ENCODE measurements around the gene IL3RA.
"Not testable (repeated sequence)": the region's sequence is repeated elsewhere in the genome, so short reads cannot be mapped to it uniquely, and the experiment has no call there.

The IL3RA gene

DNA sequence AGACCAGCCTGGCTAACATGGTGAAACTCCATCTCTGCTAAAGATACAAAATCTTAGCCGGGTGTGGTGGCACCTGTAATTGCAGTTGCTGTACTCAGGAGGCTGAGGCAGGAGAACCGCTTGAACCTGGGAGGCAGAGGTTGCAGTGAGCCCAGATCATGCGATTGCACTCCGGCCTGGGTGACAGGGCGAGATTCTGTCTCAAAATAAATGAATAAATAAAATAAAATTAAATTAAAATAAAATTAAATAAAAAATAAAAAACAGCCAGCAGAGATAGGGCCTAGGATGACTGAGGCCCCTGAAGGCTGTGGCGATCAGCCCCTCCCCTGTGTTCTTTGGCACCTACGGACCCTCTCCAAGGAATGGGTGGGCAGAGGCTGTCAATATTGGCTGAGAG lies 22.8 kb upstream of the IL3RA start:
- peaks cover 2% of the 10 kb centered on the region for H3K36me3 Mint-ChIP-seq (ENCODE audit: low read depth)
- no peak overlapping the region for H3K4me3 Mint-ChIP-seq
- peaks cover 4% of the 10 kb centered on the region for H3K4me1 Mint-ChIP-seq (ENCODE audit: low read depth)
- no peaks in the 10 kb centered on the region for H3K27me3 Mint-ChIP-seq (ENCODE audit: low read depth)
- no peak overlapping the region for H3K27ac Mint-ChIP-seq
- H3K9me3 Mint-ChIP-seq = peaks cover 8% of the 10 kb centered on the region

DNA sequence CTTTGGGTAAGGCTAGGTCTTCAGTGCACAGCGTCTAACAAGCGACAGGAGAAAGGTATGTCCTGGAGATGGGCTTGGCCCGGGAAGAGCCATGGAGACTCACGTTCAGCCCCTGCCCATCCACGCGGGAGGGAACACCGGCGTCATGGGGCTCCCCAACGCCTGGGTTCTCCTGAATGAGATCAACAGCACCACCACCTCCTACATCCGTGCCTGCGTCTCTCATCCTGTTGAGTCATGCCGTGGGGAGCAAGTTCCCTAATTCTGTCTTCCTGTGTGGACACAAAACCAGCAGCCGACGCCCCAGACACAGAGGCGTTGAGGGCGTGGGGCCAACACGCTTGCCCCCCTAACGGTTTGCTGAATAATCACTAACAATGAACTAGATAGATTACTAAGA lies 20.1 kb upstream of the IL3RA start:
- no peaks in the 10 kb centered on the region for H3K27me3 Mint-ChIP-seq (ENCODE audit: low read depth)
- H3K4me1 Mint-ChIP-seq (ENCODE audit: low read depth) = peaks cover 5% of the 10 kb centered on the region
- H3K36me3 Mint-ChIP-seq (ENCODE audit: low read depth) = peaks cover 2% of the 10 kb centered on the region
- no peak overlapping the region for H3K27ac Mint-ChIP-seq
- peak overlapping the region; percentile 54 for H3K4me3 Mint-ChIP-seq
- peaks cover 8% of the 10 kb centered on the region for H3K9me3 Mint-ChIP-seq

- Mint-ChIP-seq H3K9me3 (peaks cover 1% of the 10 kb centered on the region), H3K4me3 (no peak overlapping the region), H3K27me3 (ENCODE audit: low read depth) (peaks cover 3% of the 10 kb centered on the region), H3K4me1 (ENCODE audit: low read depth) (peaks cover 14% of the 10 kb centered on the region), H3K27ac (no peak overlapping the region), H3K36me3 (ENCODE audit: low read depth) (peaks cover under 1% of the 10 kb centered on the region)
Measured at GRCh38 chrX:1321674-1322073, 14.9 kb upstream of the IL3RA start.

DNA sequence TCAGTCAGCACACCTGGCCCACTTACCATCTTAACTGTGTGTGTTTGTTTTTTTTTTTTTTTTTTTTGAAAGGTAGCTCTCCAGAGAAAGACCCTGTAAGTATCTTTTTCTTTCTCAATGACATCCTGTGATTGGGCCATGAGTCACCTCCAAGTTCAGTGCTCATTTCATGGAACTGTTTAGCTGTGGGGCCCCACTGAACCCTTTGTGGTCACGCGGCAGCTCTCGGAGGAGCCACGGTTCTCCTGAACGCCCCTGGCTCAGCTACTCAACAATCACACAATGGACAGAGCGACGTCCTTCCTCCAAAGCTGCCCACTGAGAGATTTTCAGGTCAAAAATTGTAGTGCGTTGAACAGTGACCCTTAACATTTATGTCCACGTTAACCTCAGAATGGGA lies 14.2 kb upstream of the IL3RA start:
- Mint-ChIP-seq H3K4me1 (ENCODE audit: low read depth) (peaks cover 13% of the 10 kb centered on the region), H3K27me3 (ENCODE audit: low read depth) (peaks cover 3% of the 10 kb centered on the region), H3K36me3 (ENCODE audit: low read depth) (no peaks in the 10 kb centered on the region), H3K9me3 (no peaks in the 10 kb centered on the region), H3K27ac (peak overlapping the region; percentile 55), H3K4me3 (peak overlapping the region; percentile 41)

GRCh38 chrX:1323315-1323714 lies 13.3 kb upstream of the IL3RA start:
- peak overlapping the region; percentile 24 for H3K27ac Mint-ChIP-seq
- H3K4me1 Mint-ChIP-seq (ENCODE audit: low read depth) = peaks cover 13% of the 10 kb centered on the region

GRCh38 chrX:1325515-1326116 lies 11.0 kb upstream of the IL3RA start:
- no peaks in the 10 kb centered on the region for H3K9me3 Mint-ChIP-seq
- peaks cover 3% of the 10 kb centered on the region for H3K27me3 Mint-ChIP-seq (ENCODE audit: low read depth)
- no peaks in the 10 kb centered on the region for H3K36me3 Mint-ChIP-seq (ENCODE audit: low read depth)
- peaks cover 14% of the 10 kb centered on the region for H3K4me1 Mint-ChIP-seq (ENCODE audit: low read depth)
- H3K4me3 Mint-ChIP-seq = no peak overlapping the region
- no peak overlapping the region for H3K27ac Mint-ChIP-seq

More at GRCh38 chrX:1323315-1323714, 13.3 kb upstream of the IL3RA start:
- Mint-ChIP-seq H3K9me3 (no peaks in the 10 kb centered on the region), H3K27me3 (ENCODE audit: low read depth) (peaks cover 3% of the 10 kb centered on the region), H3K36me3 (ENCODE audit: low read depth) (no peaks in the 10 kb centered on the region), H3K4me3 (no peak overlapping the region)

DNA sequence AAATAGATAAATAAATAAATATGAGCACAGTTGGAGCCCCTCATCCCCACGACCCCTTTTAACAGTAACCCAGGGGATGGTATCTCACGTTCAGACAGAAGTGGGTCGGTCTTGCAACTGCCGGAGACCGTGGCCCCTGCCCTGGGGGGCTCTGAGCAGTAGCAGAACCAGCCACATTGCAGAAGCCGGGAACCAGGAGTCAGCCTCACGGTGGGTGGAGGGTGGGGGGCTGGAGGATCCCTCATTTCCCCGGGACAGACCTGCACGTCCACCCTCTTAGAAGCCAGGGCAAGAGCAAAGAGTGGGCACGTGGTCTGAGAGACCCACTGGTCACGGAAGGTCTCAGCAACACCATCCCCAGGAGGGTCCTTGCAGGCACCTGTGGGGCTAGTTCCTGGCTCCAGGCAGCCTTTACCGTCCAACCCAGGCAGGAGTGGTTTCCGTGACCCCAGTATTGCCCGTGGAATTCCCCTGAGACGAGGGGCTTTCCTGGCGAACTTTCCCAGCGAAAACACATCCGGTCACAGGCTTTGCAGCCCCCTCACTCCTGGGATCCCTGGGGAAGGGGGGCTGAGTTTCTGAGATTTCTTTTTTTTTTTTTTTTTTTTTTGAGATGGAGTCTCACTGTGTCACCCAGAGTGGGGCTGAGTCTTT lies 8.8 kb upstream of the IL3RA start:
- peaks cover 13% of the 10 kb centered on the region for H3K4me1 Mint-ChIP-seq (ENCODE audit: low read depth)
- no peaks in the 10 kb centered on the region for H3K9me3 Mint-ChIP-seq
- H3K27me3 Mint-ChIP-seq (ENCODE audit: low read depth) = peaks cover 3% of the 10 kb centered on the region
- no peak overlapping the region for H3K27ac Mint-ChIP-seq
- peaks cover 3% of the 10 kb centered on the region for H3K36me3 Mint-ChIP-seq (ENCODE audit: low read depth)
- no peak overlapping the region for H3K4me3 Mint-ChIP-seq

DNA sequence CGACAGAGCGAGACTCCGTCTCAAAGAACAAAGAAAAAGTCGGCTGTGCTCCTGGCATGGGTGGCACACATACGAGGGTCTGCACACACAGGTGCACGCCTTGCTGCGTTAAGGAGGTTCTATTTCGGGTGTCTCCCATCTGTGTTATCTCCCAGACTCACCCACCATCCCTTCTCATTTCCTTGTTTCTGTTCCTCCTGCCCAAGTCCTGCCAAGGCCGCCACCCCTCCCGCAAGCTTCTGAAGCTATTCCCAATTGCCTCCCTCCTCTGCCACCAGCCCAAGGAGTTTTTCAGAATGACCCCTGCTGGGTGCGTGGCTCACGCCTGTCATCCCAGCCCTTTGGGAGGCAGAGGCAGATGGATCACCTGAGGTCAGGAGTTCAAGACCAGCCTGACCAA lies 6.0 kb upstream of the IL3RA start:
- Mint-ChIP-seq H3K4me3 (no peak overlapping the region), H3K9me3 (no peaks in the 10 kb centered on the region), H3K27ac (no peak overlapping the region), H3K4me1 (ENCODE audit: low read depth) (peaks cover 15% of the 10 kb centered on the region), H3K27me3 (ENCODE audit: low read depth) (no peaks in the 10 kb centered on the region), H3K36me3 (ENCODE audit: low read depth) (peaks cover 5% of the 10 kb centered on the region)

DNA sequence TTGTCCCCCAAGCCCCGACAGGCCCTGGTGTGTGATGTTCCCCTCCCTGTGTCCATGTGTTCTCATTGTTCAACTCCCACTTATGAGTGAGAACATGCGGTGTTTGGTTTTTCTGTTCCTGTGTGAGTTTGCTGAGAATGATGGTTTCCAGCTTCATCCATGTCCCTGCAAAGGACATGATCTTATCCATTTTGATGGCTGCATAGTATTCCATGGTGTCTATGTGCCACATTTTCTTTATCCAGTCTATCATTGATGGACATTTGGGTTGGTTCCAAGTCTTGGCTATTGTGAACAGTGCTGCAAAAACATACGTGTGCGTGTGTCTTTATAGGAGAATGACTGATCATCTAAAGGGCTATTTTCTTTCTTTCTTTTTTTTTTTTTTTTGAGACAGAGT lies 4.2 kb upstream of the IL3RA start:
- H3K4me1 Mint-ChIP-seq (ENCODE audit: low read depth) = peaks cover 25% of the 10 kb centered on the region
- not testable (repeated sequence) for H3K27ac Mint-ChIP-seq; H3K9me3 Mint-ChIP-seq; H3K27me3 Mint-ChIP-seq (ENCODE audit: low read depth); H3K36me3 Mint-ChIP-seq (ENCODE audit: low read depth); H3K4me3 Mint-ChIP-seq

DNA sequence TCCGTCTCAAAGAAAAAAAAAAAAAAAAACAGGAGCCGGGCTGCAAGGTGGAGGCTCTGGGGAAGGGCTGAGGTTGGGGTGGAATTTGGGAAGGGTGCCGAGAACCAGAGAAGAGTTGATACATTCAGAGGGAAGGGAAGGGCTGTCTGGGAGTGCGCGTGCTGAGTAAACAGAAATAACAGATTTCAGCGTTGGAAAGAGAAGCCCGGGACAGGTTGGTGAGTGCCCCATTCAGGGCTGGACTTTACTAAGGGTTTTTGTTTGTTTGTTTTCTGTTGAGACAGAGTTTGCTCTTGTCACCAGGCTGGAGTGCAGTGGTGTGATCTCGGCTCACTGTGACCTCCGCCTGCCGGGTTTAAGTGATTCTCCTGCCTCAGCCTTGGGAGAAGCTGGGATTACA lies 1.7 kb upstream of the IL3RA start:
- no peak overlapping the region for H3K27ac Mint-ChIP-seq
- H3K9me3 Mint-ChIP-seq = peaks cover 11% of the 10 kb centered on the region
- peaks cover 23% of the 10 kb centered on the region for H3K4me1 Mint-ChIP-seq (ENCODE audit: low read depth)
- H3K4me3 Mint-ChIP-seq = no peak overlapping the region
- no peaks in the 10 kb centered on the region for H3K27me3 Mint-ChIP-seq (ENCODE audit: low read depth)
- H3K36me3 Mint-ChIP-seq (ENCODE audit: low read depth) = peaks cover 15% of the 10 kb centered on the region

GRCh38 chrX:1336948-1337779 lies 579 bp downstream of the IL3RA start:
- Mint-ChIP-seq H3K9me3 (peaks cover 18% of the 10 kb centered on the region), H3K4me3 (peak overlapping the region; percentile 91), H3K27ac (peak overlapping the region; percentile 89), H3K4me1 (ENCODE audit: low read depth) (peaks cover 23% of the 10 kb centered on the region), H3K27me3 (ENCODE audit: low read depth) (no peaks in the 10 kb centered on the region), H3K36me3 (ENCODE audit: low read depth) (peaks cover 31% of the 10 kb centered on the region)

DNA sequence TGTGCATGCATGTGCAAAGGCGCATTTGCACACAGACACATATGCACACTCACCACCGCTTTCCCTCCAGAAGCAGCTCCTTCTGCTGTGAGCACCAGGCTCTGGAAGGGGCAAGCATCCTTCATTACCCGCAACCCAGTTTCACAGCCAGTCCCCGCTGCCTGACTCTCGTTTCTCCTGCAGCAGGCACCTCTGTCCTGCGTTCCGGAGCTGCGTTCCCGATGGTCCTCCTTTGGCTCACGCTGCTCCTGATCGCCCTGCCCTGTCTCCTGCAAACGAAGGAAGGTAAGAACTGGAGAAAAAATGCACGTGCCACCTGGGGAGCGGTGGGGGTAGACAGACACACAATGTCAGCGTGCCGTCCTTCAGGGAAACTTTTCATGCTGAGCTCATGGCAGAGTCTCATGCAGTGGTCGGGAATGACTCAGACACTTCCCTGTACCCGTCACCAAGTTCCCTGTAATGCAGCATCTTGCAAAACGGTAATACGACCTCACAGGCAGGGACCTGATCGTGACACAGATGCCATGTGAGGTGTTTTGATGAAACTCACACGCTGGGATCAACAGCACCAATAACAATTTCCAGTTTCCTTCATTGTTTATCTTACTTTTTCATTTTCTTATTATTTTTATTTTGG lies 5.1 kb downstream of the IL3RA start:
- Mint-ChIP-seq H3K4me3 (no peak overlapping the region), H3K27ac (no peak overlapping the region), H3K4me1 (ENCODE audit: low read depth) (peaks cover 5% of the 10 kb centered on the region), H3K27me3 (ENCODE audit: low read depth) (no peaks in the 10 kb centered on the region), H3K36me3 (ENCODE audit: low read depth) (peaks cover 32% of the 10 kb centered on the region), H3K9me3 (peaks cover 18% of the 10 kb centered on the region)

DNA sequence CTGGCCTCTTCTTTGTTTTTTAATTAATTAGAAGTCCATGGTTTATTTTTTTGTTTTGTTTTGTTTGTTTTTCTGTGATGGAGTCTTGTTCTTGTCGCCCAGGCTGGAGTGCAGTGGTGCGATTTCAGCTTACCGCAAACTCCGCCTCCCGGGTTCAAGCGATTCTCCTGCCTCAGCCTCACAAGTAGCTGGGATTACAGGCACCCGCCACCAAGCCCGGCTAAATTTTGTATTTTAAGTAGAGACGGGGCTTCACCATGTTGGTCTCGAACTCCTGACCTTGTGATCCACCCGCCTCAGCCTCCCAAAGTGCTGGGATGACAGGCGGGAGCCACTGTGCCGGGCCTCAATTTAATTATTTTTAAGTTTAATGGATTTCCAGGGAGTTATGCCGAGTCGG lies 13.0 kb downstream of the IL3RA start:
- not testable (repeated sequence) for H3K9me3 Mint-ChIP-seq; H3K27me3 Mint-ChIP-seq (ENCODE audit: low read depth); H3K4me3 Mint-ChIP-seq; H3K27ac Mint-ChIP-seq; H3K4me1 Mint-ChIP-seq (ENCODE audit: low read depth)
- peaks cover 21% of the 10 kb centered on the region for H3K36me3 Mint-ChIP-seq (ENCODE audit: low read depth)

- peaks cover 3% of the 10 kb centered on the region for H3K4me1 Mint-ChIP-seq (ENCODE audit: low read depth)
- no peak overlapping the region for H3K4me3 Mint-ChIP-seq
- H3K36me3 Mint-ChIP-seq (ENCODE audit: low read depth) = peaks cover 14% of the 10 kb centered on the region
- no peaks in the 10 kb centered on the region for H3K9me3 Mint-ChIP-seq
- H3K27me3 Mint-ChIP-seq (ENCODE audit: low read depth) = no peaks in the 10 kb centered on the region
- H3K27ac Mint-ChIP-seq = no peak overlapping the region
Measured at GRCh38 chrX:1351981-1352714, 15.6 kb downstream of the IL3RA start.
